Measurements from ENCODE around the gene ZNF277.

DNA sequence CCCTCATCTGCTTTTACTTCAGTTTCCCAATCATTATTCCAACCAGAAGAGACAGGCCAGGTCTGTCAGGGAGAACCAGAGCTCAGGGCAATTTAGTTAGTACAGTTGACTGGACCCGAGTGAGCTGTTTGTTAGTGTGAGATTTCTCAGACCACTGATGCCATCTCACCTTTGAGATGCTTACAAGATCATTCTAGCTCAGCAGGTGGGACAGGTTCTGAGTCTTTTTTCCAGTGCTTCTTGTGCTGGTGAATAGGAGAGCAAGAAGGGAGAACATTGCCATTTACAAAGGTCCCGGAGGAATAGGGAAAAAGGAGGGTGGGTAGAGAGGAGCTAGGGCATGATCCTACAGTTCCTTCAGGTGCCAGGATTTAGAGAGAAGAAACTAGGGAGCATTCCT, 131.4 kb downstream of the ZNF277 start:
- TF ChIP-seq CTCF (IDR thresholded peaks at IDR 0.05; ENCODE audit: low read depth, low read length, missing input control) (no peak), RXRA (IDR thresholded peaks at IDR 0.05) (no peak), GABPA (IDR thresholded peaks at IDR 0.05 in 1 of 2, conservative IDR thresholded peaks at IDR 0.05 in 1 of 2) (no peak), YY1 (IDR thresholded peaks at IDR 0.05) (no peak), EGR1 (IDR thresholded peaks at IDR 0.05; ENCODE audit: low read depth in 2 of 2) (no peak), HNF4G (IDR thresholded peaks at IDR 0.05) (no peak), JUND (IDR thresholded peaks at IDR 0.05) (no peak), SP1 (IDR thresholded peaks at IDR 0.05) (no peak), ATF3 (IDR thresholded peaks at IDR 0.05) (no peak), FOXA1 (IDR thresholded peaks at IDR 0.05) (no peak)
- TF ChIP-seq, protein P1, sequence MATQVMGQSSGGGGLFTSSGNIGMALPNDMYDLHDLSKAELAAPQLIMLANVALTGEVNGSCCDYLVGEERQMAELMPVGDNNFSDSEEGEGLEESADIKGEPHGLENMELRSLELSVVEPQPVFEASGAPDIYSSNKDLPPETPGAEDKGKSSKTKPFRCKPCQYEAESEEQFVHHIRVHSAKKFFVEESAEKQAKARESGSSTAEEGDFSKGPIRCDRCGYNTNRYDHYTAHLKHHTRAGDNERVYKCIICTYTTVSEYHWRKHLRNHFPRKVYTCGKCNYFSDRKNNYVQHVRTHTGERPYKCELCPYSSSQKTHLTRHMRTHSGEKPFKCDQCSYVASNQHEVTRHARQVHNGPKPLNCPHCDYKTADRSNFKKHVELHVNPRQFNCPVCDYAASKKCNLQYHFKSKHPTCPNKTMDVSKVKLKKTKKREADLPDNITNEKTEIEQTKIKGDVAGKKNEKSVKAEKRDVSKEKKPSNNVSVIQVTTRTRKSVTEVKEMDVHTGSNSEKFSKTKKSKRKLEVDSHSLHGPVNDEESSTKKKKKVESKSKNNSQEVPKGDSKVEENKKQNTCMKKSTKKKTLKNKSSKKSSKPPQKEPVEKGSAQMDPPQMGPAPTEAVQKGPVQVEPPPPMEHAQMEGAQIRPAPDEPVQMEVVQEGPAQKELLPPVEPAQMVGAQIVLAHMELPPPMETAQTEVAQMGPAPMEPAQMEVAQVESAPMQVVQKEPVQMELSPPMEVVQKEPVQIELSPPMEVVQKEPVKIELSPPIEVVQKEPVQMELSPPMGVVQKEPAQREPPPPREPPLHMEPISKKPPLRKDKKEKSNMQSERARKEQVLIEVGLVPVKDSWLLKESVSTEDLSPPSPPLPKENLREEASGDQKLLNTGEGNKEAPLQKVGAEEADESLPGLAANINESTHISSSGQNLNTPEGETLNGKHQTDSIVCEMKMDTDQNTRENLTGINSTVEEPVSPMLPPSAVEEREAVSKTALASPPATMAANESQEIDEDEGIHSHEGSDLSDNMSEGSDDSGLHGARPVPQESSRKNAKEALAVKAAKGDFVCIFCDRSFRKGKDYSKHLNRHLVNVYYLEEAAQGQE (IDR thresholded peaks at IDR 0.05) = no peak
- TF ChIP-seq, protein P2, sequence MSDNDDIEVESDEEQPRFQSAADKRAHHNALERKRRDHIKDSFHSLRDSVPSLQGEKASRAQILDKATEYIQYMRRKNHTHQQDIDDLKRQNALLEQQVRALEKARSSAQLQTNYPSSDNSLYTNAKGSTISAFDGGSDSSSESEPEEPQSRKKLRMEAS (IDR thresholded peaks at IDR 0.05) = no peak
